IMR-90 (cell line): ENCODE results near the gene GDPD5. TPM values are rescaled to one million over a fixed set of nuclear protein-coding genes. Genes with fewer than 3 reads are reported as not detected.
A peak's percentile ranks its signal among the peaks of the same experiment; 100 is the strongest.

ENCODE experiments used
- ATAC-seq: fragments of 200-7000 bp; cut with Tn5 transposase; 2 replicates; pipeline ENCODE4 v1.9.1; 2020; ENCODE audit warnings: low read depth, mild to moderate bottlenecking, moderate library complexity
- BruUV-seq: library from RNA; stranded (reverse); fragments of 400-500 nt; replicated peaks from 2 replicates; lab custom pipeline; 2021; lab: Mats Ljungman, UMichigan
- CTCF ChIA-PET: fragments of 300-600 bp; formaldehyde crosslinking; extraction: SDS; loops from one replicate; lab custom pipeline; 2021; ENCODE audit warnings: antibody characterized with exemption; lab: Yijun Ruan, JAX
- POLR2A ChIA-PET: fragments of 300-600 bp; sonication (Branson Sonifier 250); formaldehyde crosslinking; loops from one replicate; lab custom pipeline; 2022; ENCODE audit warnings: antibody characterized with exemption; ENCODE audit not compliant: unreplicated experiment; lab: Charles Lee
- DNase-seq: peaks from one replicate; pipeline ENCODE4 v3.0.0; 2013
- H2AFZ ChIP-seq: replicated peaks from 2 replicates; pipeline ENCODE3; 2013; ENCODE audit warnings: low read length, mild to moderate bottlenecking; ENCODE audit not compliant: poor library complexity
- H2AK5ac ChIP-seq: 2 replicates; pipeline ENCODE4 v1.6.1; 2013; ENCODE audit warnings: low read depth, low read length, inconsistent platforms
- H2AK9ac ChIP-seq: replicated peaks from 2 replicates; pipeline ENCODE3; 2013; ENCODE audit warnings: mild to moderate bottlenecking, low read depth, low read length, moderate library complexity; ENCODE audit not compliant: poor library complexity
- H2BK120ac ChIP-seq: 2 replicates; pipeline ENCODE4 v1.6.1; 2013; ENCODE audit warnings: low read depth, low read length, inconsistent platforms
- H2BK15ac ChIP-seq: 3 replicates; pipeline ENCODE4 v1.6.1; 2013; ENCODE audit warnings: low read depth, low read length, inconsistent platforms
- H2BK20ac ChIP-seq: 2 replicates; pipeline ENCODE4 v1.6.1; 2013; ENCODE audit warnings: low read depth, mild to moderate bottlenecking, inconsistent platforms, low read length, moderate library complexity
- H2BK5ac ChIP-seq: 2 replicates; pipeline ENCODE4 v1.6.1; 2013; ENCODE audit warnings: mild to moderate bottlenecking, low read depth, low read length, inconsistent platforms; ENCODE audit not compliant: poor library complexity, severe bottlenecking
- H3K14ac ChIP-seq: replicated peaks from 2 replicates; pipeline ENCODE4 v1.6.1; 2013; ENCODE audit warnings: low read depth, low read length, inconsistent platforms
- H3K18ac ChIP-seq: 2 replicates; pipeline ENCODE4 v1.6.1; 2013; ENCODE audit warnings: low read depth, low read length, control low read depth
- H3K23ac ChIP-seq: 2 replicates; pipeline ENCODE4 v1.6.1; 2013; ENCODE audit warnings: low read depth, low read length, inconsistent platforms
- H3K27ac ChIP-seq: 2 replicates; pipeline ENCODE4 v1.5.1; 2013; ENCODE audit warnings: mild to moderate bottlenecking, control low read depth, low read length; ENCODE audit not compliant: insufficient read depth
- H3K27me3 ChIP-seq: 2 replicates; pipeline ENCODE4 v1.6.1; 2013; ENCODE audit warnings: low read length; ENCODE audit not compliant: control insufficient read depth, insufficient read depth
- H3K36me3 ChIP-seq: 2 replicates; pipeline ENCODE4 v1.6.1; 2013; ENCODE audit warnings: low read length, mixed read lengths; ENCODE audit not compliant: control insufficient read depth, insufficient read depth
- H3K4ac ChIP-seq: 2 replicates; pipeline ENCODE4 v1.6.1; 2013; ENCODE audit warnings: low read depth, low read length, inconsistent platforms
- H3K4me1 ChIP-seq: 2 replicates; pipeline ENCODE4 v1.6.1; 2013; ENCODE audit warnings: low read length, mixed read lengths; ENCODE audit not compliant: control insufficient read depth, insufficient read depth
- H3K4me2 ChIP-seq: 2 replicates; pipeline ENCODE4 v1.6.1; 2013; ENCODE audit warnings: low read depth, mild to moderate bottlenecking, control low read depth, low read length, moderate library complexity
- H3K4me3 ChIP-seq: 2 replicates; pipeline ENCODE4 v1.5.1; 2013; ENCODE audit warnings: low read depth, mild to moderate bottlenecking, control low read depth, low read length, moderate library complexity; ENCODE audit not compliant: insufficient read depth
- H3K56ac ChIP-seq: 2 replicates; pipeline ENCODE4 v1.6.1; 2013; ENCODE audit warnings: low read length, inconsistent platforms; ENCODE audit not compliant: insufficient read depth; ENCODE audit errors: extremely low read depth
- H3K79me1 ChIP-seq, 2 experiments: 2 replicates each; pipeline ENCODE4 v1.6.1; 2013; ENCODE audit warnings: low read length in 2 of 2, inconsistent platforms in 1 of 2, low read depth in 1 of 2
- H3K9ac ChIP-seq: 2 replicates; pipeline ENCODE4 v1.6.1; 2013; ENCODE audit warnings: low read depth, low read length, control low read depth
- H3K9me1 ChIP-seq: 2 replicates; pipeline ENCODE4 v1.6.1; 2013; ENCODE audit warnings: low read length, inconsistent platforms; ENCODE audit not compliant: insufficient read depth
- H3K9me3 ChIP-seq: 2 replicates; pipeline ENCODE4 v1.6.1; 2013; ENCODE audit warnings: low read length; ENCODE audit not compliant: control insufficient read depth, insufficient read depth
- H4K20me1 ChIP-seq: 2 replicates; pipeline ENCODE4 v1.6.1; 2013; ENCODE audit warnings: low read length, inconsistent platforms; ENCODE audit not compliant: insufficient read depth
- H4K5ac ChIP-seq: 2 replicates; pipeline ENCODE4 v1.6.1; 2013; ENCODE audit warnings: mild to moderate bottlenecking, low read depth, low read length, control low read depth
- H4K8ac ChIP-seq, 2 experiments: 2 replicates each; pipeline ENCODE4 v1.6.1; 2013; ENCODE audit warnings: low read depth in 2 of 2, low read length in 2 of 2, control low read depth in 1 of 2, inconsistent platforms in 1 of 2
- H4K91ac ChIP-seq: 2 replicates; pipeline ENCODE4 v1.6.1; 2013; ENCODE audit warnings: low read depth, low read length, inconsistent platforms; ENCODE audit not compliant: insufficient read depth
- BHLHE40 ChIP-seq: fragments of 150-350 bp; IDR thresholded peaks from 2 replicates; pipeline ENCODE4 v1.6.1; 2016; ENCODE audit warnings: mild to moderate bottlenecking, low read depth, low read length
- CEBPB ChIP-seq: IDR thresholded peaks from 2 replicates; pipeline ENCODE4 v1.6.1; 2012; ENCODE audit warnings: low read depth, low read length, improper control_type of control experiment
- CHD1 ChIP-seq: IDR thresholded peaks from 2 replicates; pipeline ENCODE4 v1.6.1; 2012; ENCODE audit warnings: low read depth, low read length, improper control_type of control experiment
- NFE2L2 ChIP-seq: fragments of 150-350 bp; IDR thresholded peaks from 2 replicates; pipeline ENCODE4 v1.6.1; 2016; ENCODE audit warnings: low read depth, mild to moderate bottlenecking, low read length
- RAD21 ChIP-seq: IDR thresholded peaks from 2 replicates; pipeline ENCODE4 v1.6.1; 2012; ENCODE audit warnings: low read length, improper control_type of control experiment
- SMC3 ChIP-seq: fragments of 150-350 bp; IDR thresholded peaks from 2 replicates; pipeline ENCODE4 v1.6.1; 2016; ENCODE audit warnings: low read depth, mild to moderate bottlenecking, antibody characterized with exemption, low read length, moderate library complexity
- WGBS, 2 experiments: methylation state at CpG; one replicate each; pipeline versions ENCODE4 v1.1.5 to v1.1.7; 2013; ENCODE audit warnings: missing lambda C conversion rate in 2 of 2; ENCODE audit not compliant: insufficient read length in 1 of 2; ENCODE audit errors: extremely low coverage in 2 of 2; 5-methylcytosine and 5-hydroxymethylcytosine counted together
- dilution Hi-C: fragments of 300-500 bp; cut with HindIII; formaldehyde crosslinking; loops from one replicate; pipeline ENCODE4 v1.14.3; 2018; ENCODE audit warnings: low sequenced_read_pairs; ENCODE audit not compliant: unreplicated experiment
- in situ Hi-C: fragments of 300-500 bp; cut with MboI; formaldehyde crosslinking; loops from 3 replicates; pipeline ENCODE4 v1.14.3; 2019; ENCODE audit warnings: low sequenced_read_pairs, inconsistent platforms, mixed read lengths
- intact Hi-C: fragments of 100-400 bp; cut with micrococcal nuclease; formaldehyde crosslinking; loops from 2 replicates; pipeline ENCODE4 v1.10.0; 2022
- polyA plus RNA-seq, 3 experiments: library from polyadenylated mRNA; depleted of rRNA; stranded (reverse); fragments of >200 nt; gene quantifications; 2 replicates each; pipeline ENCODE4 v1.2.3, GENCODE V29; 2012; ENCODE audit warnings: low replicate concordance in 1 of 3
- total RNA-seq: library from RNA; depleted of rRNA; stranded (reverse); fragments of >200 nt; gene quantifications from 2 replicates; pipeline ENCODE4 v1.2.3, GENCODE V29; 2012

The GDPD5 gene
- total and polyA plus RNA-seq, 2 of the 4 experiments (the other 2 are of a cell fraction): 2.0 to 7.9 TPM

GRCh38 chr11:75468534-75469340 is 57.0 kb downstream of the GDPD5 start:
- Histone ChIP-seq H3K23ac (no peak overlapping the region), H3K18ac (peak overlapping the region; percentile 35; the same call in 1 of the 2 replicates), H2BK120ac (no peak overlapping the region), H3K79me1 (no peaks in the 10 kb centered on the region), H3K9ac (no peak overlapping the region), H4K20me1 (no peaks in the 10 kb centered on the region), H4K91ac (peak overlapping the region; percentile 2; the same call in 1 of the 2 replicates), H2AK9ac (peak overlapping the region; percentile 12), H3K36me3 (no peaks in the 10 kb centered on the region), H4K5ac (peak overlapping the region; percentile 51), H3K14ac (0 out of 2 replicates have a peak overlapping the region, but pooled peaks have one; percentile 48), H4K8ac (peak overlapping the region; percentile 13 to 64; a peak in 2 of 4 replicates), H2BK5ac (no peak overlapping the region), H3K9me3 (no peaks in the 10 kb centered on the region), H2AFZ (peak overlapping the region; percentile 65), H3K27me3 (no peaks in the 10 kb centered on the region), H3K9me1 (0 out of 2 replicates have a peak, but pooled peaks cover 8% of the 10 kb centered on the region), H2BK15ac (0 out of 3 replicates have a peak overlapping the region, but pooled peaks have one; percentile 5), H3K56ac (no peak overlapping the region), H3K4me2 (peak overlapping the region; percentile 27; the same call in 1 of the 2 replicates), H3K27ac (no peak overlapping the region), H2BK20ac (no peak overlapping the region), H3K4me3 (no peak overlapping the region), H3K4ac (peak overlapping the region; percentile 43; the same call in 1 of the 2 replicates), H3K4me1 (peaks cover 22% of the 10 kb centered on the region), H2AK5ac (peak overlapping the region; percentile 73; the same call in 1 of the 2 replicates)
- ChIA-PET CTCF (interaction anchor here (0.6 kb wide), 1 partner anchor 24 kb away, joined by 4 read pairs; no protein-coding TSS in a partner anchor), POLR2A (no interaction called here)
- BruUV-seq: no TSS peak
- intact Hi-C loops (loop anchor here (5.0 kb wide), 1 partner anchor 49 kb away; no protein-coding TSS in a partner anchor), in situ Hi-C loops (no loop called here), dilution Hi-C loops (no loop called here)
- WGBS, 2 experiments: no CpG with 5 or more reads among the region's 14 CpGs
- TF ChIP-seq BHLHE40: 0 out of 2 replicates have a peak, but pooled peaks have one; percentile 26
- 0 out of 2 replicates have a peak, but pooled peaks have one; percentile 8 for TF ChIP-seq CEBPB
- no peak for TF ChIP-seq RAD21
- no peak for TF ChIP-seq CHD1
- TF ChIP-seq SMC3: no peak
- no peak for TF ChIP-seq NFE2L2
- DNase-seq (peak; percentile 93), ATAC-seq (peak; percentile 69)
